ENCODE measurements around the gene ARHGAP26.

DNA sequence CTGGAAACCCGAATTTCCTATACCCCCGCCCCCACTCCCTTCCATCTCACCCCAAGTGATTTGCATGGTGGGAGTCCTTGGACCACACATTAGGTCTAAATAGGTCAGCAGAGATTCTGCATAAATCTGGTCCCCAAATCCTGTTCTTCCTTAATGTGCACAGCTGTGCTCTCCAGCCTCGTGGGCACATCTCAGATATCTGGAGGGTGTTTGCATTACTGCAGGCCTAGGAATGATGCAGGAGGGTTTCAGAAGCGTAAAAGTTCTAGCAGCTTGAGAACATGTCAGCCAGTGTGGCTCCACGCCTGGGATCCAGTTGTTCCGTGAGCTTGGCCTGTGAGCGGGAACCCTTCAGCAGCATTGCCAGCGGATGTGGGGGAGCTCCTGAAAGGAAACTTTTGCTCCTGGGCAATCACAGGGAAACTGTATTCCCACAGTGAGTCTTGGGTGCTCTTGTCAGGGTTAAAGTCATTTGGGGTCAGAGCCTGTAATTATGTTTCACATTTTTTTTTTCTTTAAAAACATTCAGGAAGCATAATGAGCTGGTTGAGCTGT lies 12.9 kb downstream of the ARHGAP26 start:
- TF ChIP-seq, protein P1, sequence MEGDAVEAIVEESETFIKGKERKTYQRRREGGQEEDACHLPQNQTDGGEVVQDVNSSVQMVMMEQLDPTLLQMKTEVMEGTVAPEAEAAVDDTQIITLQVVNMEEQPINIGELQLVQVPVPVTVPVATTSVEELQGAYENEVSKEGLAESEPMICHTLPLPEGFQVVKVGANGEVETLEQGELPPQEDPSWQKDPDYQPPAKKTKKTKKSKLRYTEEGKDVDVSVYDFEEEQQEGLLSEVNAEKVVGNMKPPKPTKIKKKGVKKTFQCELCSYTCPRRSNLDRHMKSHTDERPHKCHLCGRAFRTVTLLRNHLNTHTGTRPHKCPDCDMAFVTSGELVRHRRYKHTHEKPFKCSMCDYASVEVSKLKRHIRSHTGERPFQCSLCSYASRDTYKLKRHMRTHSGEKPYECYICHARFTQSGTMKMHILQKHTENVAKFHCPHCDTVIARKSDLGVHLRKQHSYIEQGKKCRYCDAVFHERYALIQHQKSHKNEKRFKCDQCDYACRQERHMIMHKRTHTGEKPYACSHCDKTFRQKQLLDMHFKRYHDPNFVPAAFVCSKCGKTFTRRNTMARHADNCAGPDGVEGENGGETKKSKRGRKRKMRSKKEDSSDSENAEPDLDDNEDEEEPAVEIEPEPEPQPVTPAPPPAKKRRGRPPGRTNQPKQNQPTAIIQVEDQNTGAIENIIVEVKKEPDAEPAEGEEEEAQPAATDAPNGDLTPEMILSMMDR (IDR thresholded peaks at IDR 0.05; ENCODE audit: low read depth, low read length, poor library complexity, severe bottlenecking): no peak
- no peak for TF ChIP-seq EZH2phosphoT487 (IDR thresholded peaks at IDR 0.05; ENCODE audit: borderline replicate concordance, low read length)

All from DOHH2 (cell line).